K562 (cell line): ENCODE data around the gene AQP9. TPM values are rescaled to one million over a fixed set of nuclear protein-coding genes. Genes with fewer than 3 reads are reported as not detected.
A peak's percentile ranks its signal among the peaks of the same experiment; 100 is the strongest.
"Not testable (repeated sequence)": the region's sequence is repeated elsewhere in the genome, so short reads cannot be mapped to it uniquely, and the experiment has no call there.

Experiments
- ATAC-seq: fragments of 200-7000 bp; cut with Tn5 transposase; 3 replicates; pipeline ENCODE4 v1.9.1; 2020; ENCODE audit warnings: moderate library complexity
- BruUV-seq: library from RNA; stranded (reverse); fragments of 400-500 nt; replicated peaks from 2 replicates; lab custom pipeline; 2021; lab: Mats Ljungman, UMichigan
- CTCF ChIA-PET: fragments of 300-600 bp; formaldehyde crosslinking; extraction: SDS; loops from one replicate; lab custom pipeline; 2021; ENCODE audit warnings: low intra/inter-chr PET ratio; lab: Yijun Ruan, JAX
- POLR2A ChIA-PET: fragments of 300-600, 350-650 bp; sonication (Branson Sonifier 250); formaldehyde crosslinking; extraction: SDS; loops from one replicate; lab custom pipeline; 2021; ENCODE audit warnings: antibody characterized with exemption, inconsistent platforms; lab: Yijun Ruan, JAX
- DNase-seq, 4 experiments: peaks; one replicate each; pipeline versions ENCODE4 v3.0.0 to v3.0.0-alpha.2; 2011 to 2018; ENCODE audit warnings: low spot score in 3 of 4, mixed read lengths in 3 of 4; ENCODE audit errors: extremely low read depth in 1 of 4
- FAIRE-seq: peaks from 2 replicates; lab custom pipeline; 2011; peaks lifted over from hg19 to GRCh38; lab: Jason Lieb, UNC
- H2AFZ ChIP-seq: 2 replicates; pipeline ENCODE4 v1.6.0; 2011; ENCODE audit warnings: low read depth, low read length, control low read depth, inconsistent platforms
- H3K27ac ChIP-seq: fragments of 200-600 bp; 3 replicates; pipeline ENCODE4 v1.8.0; 2011; ENCODE audit warnings: low read depth, mild to moderate bottlenecking, control low read depth, inconsistent platforms, low read length, moderate library complexity, mixed read lengths; ENCODE audit errors: extremely low read depth
- H3K27me3 ChIP-seq, 2 experiments: fragments of 300-600 bp in 1 of 2; 2 replicates in 1 of 2; 3 replicates in 1 of 2; pipeline versions ENCODE4 v1.6.0 to v1.8.0; 2011; ENCODE audit warnings: inconsistent platforms in 2 of 2, low read length in 2 of 2, mild to moderate bottlenecking in 1 of 2, mixed read lengths in 1 of 2, moderate library complexity in 1 of 2; ENCODE audit not compliant: control insufficient read depth in 2 of 2, insufficient read depth in 2 of 2
- H3K36me3 ChIP-seq: fragments of 300-600 bp; 3 replicates; pipeline ENCODE4 v1.8.0; 2011; ENCODE audit warnings: mild to moderate bottlenecking, low read length, inconsistent platforms; ENCODE audit not compliant: control insufficient read depth, insufficient read depth
- H3K4me1 ChIP-seq, 2 experiments: fragments of 200-600 bp in 1 of 2; replicated peaks in 1 of 2; 2 replicates in 1 of 2; 3 replicates in 1 of 2; pipeline versions ENCODE4 v1.5.1 to v1.8.0; 2011; ENCODE audit warnings: inconsistent platforms in 2 of 2, low read length in 2 of 2, mild to moderate bottlenecking in 1 of 2, mixed read lengths in 1 of 2, moderate library complexity in 1 of 2; ENCODE audit not compliant: control insufficient read depth in 2 of 2, insufficient read depth in 2 of 2
- H3K4me2 ChIP-seq: 2 replicates; pipeline ENCODE4 v1.6.1; 2011; ENCODE audit warnings: low read length, control low read depth, inconsistent platforms, mixed read lengths; ENCODE audit not compliant: insufficient read depth
- H3K4me3 ChIP-seq: fragments of 200-600 bp; sonication (generic), shearing (Covaris generic); 2 replicates; pipeline ENCODE4 v1.5.1; 2016; ENCODE audit warnings: control low read depth, inconsistent platforms
- H3K79me2 ChIP-seq: fragments of 200-600 bp; 3 replicates; pipeline ENCODE4 v1.8.0; 2011; ENCODE audit warnings: low read length, inconsistent platforms; ENCODE audit not compliant: control insufficient read depth, insufficient read depth
- H3K9ac ChIP-seq, 2 experiments: 2 replicates each; pipeline versions ENCODE4 v1.6.0 to v1.6.1; 2011; ENCODE audit warnings: low read depth in 2 of 2, low read length in 2 of 2, control low read depth in 1 of 2, inconsistent platforms in 1 of 2, mild to moderate bottlenecking in 1 of 2, mixed read lengths in 1 of 2; ENCODE audit not compliant: insufficient read depth in 1 of 2
- H3K9me1 ChIP-seq: one replicate; pipeline ENCODE4 v1.6.0; 2011; ENCODE audit warnings: inconsistent platforms, mild to moderate bottlenecking, low read length, moderate library complexity; ENCODE audit not compliant: control insufficient read depth, insufficient read depth
- H3K9me3 ChIP-seq: replicated peaks from 2 replicates; pipeline ENCODE4 v1.5.1; 2011; ENCODE audit warnings: low read depth, low read length, inconsistent platforms; ENCODE audit not compliant: control insufficient read depth, insufficient read depth
- H4K20me1 ChIP-seq: replicated peaks from 2 replicates; pipeline ENCODE4 v1.6.1; 2011; ENCODE audit warnings: low read length, inconsistent platforms, mixed read lengths; ENCODE audit not compliant: control insufficient read depth, insufficient read depth
- CBFA2T2 ChIP-seq: fragments of 450-650 bp; conservative IDR thresholded peaks from 2 replicates; pipeline ENCODE4 v1.6.1; 2017; ENCODE audit warnings: mild to moderate bottlenecking
- CBFA2T3 ChIP-seq: fragments of 450-650 bp; IDR thresholded peaks from 2 replicates; pipeline ENCODE4 v1.6.1; 2017
- CXXC5 ChIP-seq: fragments of 250-450 bp; sonication (Bioruptor Pico); IDR thresholded peaks from 2 replicates; pipeline ENCODE4 v1.8.0; 2022; ENCODE audit warnings: inconsistent platforms, mild to moderate bottlenecking, moderate library complexity
- EP300 ChIP-seq: IDR thresholded peaks from 2 replicates; pipeline ENCODE4 v1.6.1; 2012; ENCODE audit warnings: low read length, improper control_type of control experiment
- L3MBTL2 ChIP-seq: fragments of 450-650 bp; IDR thresholded peaks from 2 replicates; pipeline ENCODE4 v1.6.1; 2016; ENCODE audit warnings: mild to moderate bottlenecking, moderate library complexity
- NFIC ChIP-seq: fragments of 450-650 bp; IDR thresholded peaks from 2 replicates; pipeline ENCODE4 v1.6.1; 2017; ENCODE audit warnings: mild to moderate bottlenecking, inconsistent platforms
- NR4A1 ChIP-seq, 2 experiments: fragments of 250-450 bp in 1 of 2; fragments of 450-650 bp in 1 of 2; sonication (Bioruptor Pico) in 1 of 2; IDR thresholded peaks; 2 replicates each; pipeline versions ENCODE4 v1.4.0 to v1.6.1; 2016 to 2020; ENCODE audit warnings: mild to moderate bottlenecking in 2 of 2, missing compliant biosample characterization in 1 of 2, missing genetic modification characterization in 1 of 2, moderate library complexity in 1 of 2
- SMARCE1 ChIP-seq: fragments of 450-650 bp; IDR thresholded peaks from 2 replicates; pipeline ENCODE4 v1.7.1; 2016; ENCODE audit warnings: mild to moderate bottlenecking
- TAL1 ChIP-seq: fragments of 450-650 bp; IDR thresholded peaks from 2 replicates; pipeline ENCODE4 v1.6.1; 2016; ENCODE audit warnings: mild to moderate bottlenecking
- WGBS: fragments of 100-300 bp; shearing (Covaris generic); methylation state at CpG from one replicate; pipeline ENCODE4 v1.1.6; 2016; ENCODE audit warnings: low coverage, mixed read lengths; ENCODE audit not compliant: insufficient coverage; ENCODE audit errors: missing lambda C conversion rate; 5-methylcytosine and 5-hydroxymethylcytosine counted together
- in situ Hi-C: fragments of 300-500 bp; cut with MboI; formaldehyde crosslinking; loops from 4 replicates; pipeline ENCODE4 v1.15.0; 2018; ENCODE audit warnings: inconsistent platforms, mixed read lengths
- intact Hi-C: fragments of 100-400 bp; cut with micrococcal nuclease; formaldehyde crosslinking; loops from 2 replicates; pipeline ENCODE4 v1.14.2; 2022
- polyA plus RNA-seq, 8 experiments: library from polyadenylated mRNA; depleted of rRNA in 4 of 8; stranded (reverse) in 5 of 8; unstranded in 3 of 8; fragments of >200 nt; fragmentation: Nextera tagmentation in 2 of 8; fragmentation: Illumina TruSeq in 1 of 8; extraction: Ambion mirVana in 2 of 8; extraction: Trizol in 1 of 8; gene quantifications; 2 replicates each; pipeline versions ENCODE4 v1.2.1 to v1.2.3, GENCODE V29; 2011 to 2014; ENCODE audit warnings: inconsistent platforms in 1 of 8, missing spikeins in 1 of 8
- total RNA-seq, 7 experiments: library from RNA; depleted of rRNA in 6 of 7; stranded (reverse); fragments of >200 nt in 6 of 7; fragmentation: Illumina TruSeq in 2 of 7; extraction: Trizol in 2 of 7; gene quantifications; 2 replicates each; pipeline versions ENCODE4 v1.2.1 to v1.2.3, GENCODE V29; 2011 to 2021; ENCODE audit warnings: low replicate concordance in 1 of 7
- TF ChIP-seq, protein P1 (sequence below), 2 experiments: fragments of 450-650 bp; IDR thresholded peaks; 2 replicates each; pipeline ENCODE4 v1.6.1; 2016; ENCODE audit warnings: mild to moderate bottlenecking in 2 of 2, borderline replicate concordance in 1 of 2, low read depth in 1 of 2, moderate library complexity in 1 of 2

Gene AQP9
- total and polyA plus RNA-seq, 9 of the 15 experiments (the other 6 are each of a cell fraction or from before 2014, with no cell fraction given): 0.04 to 0.33 (median 0.07) TPM; not detected in 4

DNA sequence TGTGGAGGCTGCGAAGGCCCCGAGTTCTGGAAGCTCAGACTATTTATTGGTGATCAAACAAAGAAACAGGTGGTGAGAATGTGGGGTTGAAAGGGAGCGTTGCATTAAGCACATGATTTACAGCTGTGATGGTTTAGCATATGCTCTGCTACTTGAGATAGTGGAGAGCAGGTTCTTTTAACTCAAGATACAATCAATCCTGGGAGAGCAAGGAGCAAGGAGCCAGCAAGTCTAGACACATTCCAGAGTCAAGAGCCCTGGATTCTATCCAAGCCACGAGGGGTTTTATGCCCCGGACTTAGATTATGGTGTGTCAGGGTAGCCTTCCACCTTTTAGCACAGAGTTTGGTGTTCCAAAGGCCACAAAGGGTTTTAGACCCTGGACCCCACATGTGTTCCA, 24.8 kb upstream of the AQP9 start:
- H3K27ac ChIP-seq: peak overlapping the region; percentile 90; the same call in 2 of the 3 replicates
- POLR2A ChIA-PET: interaction anchor here (1.4 kb wide), 1 partner anchor 10 kb away, joined by 4 read pairs; no protein-coding TSS in a partner anchor
- 27% methylated on average over 5 of the region's 5 CpGs for WGBS
- H3K36me3 ChIP-seq; CTCF ChIA-PET; H3K4me2 ChIP-seq; H4K20me1 ChIP-seq; H3K9me3 ChIP-seq; BruUV-seq; H3K27me3 ChIP-seq; ATAC-seq; DNase-seq; H3K79me2 ChIP-seq; H3K4me3 ChIP-seq; intact Hi-C loops; FAIRE-seq; H3K9ac ChIP-seq; H3K9me1 ChIP-seq; TF ChIP-seq NR4A1 (CRISPR knock-in tag; IDR thresholded peaks at IDR 0.05): not testable (repeated sequence)
- peak overlapping the region; percentile 78; the same call in 1 of the 2 replicates for H2AFZ ChIP-seq
- H3K4me1 ChIP-seq: peaks cover 23 to 74% of the 10 kb centered on the region in 2 experiments
- in situ Hi-C loops: loop anchor here (5.0 kb wide), 1 partner anchor 36 kb away; no protein-coding TSS in a partner anchor
- TF ChIP-seq CXXC5 (CRISPR knock-in tag) (peak; percentile 81), EP300 (peak; percentile 52; the same call in 1 of the 2 replicates), CBFA2T2 (peak; percentile 74), NR4A1 (tag; IDR thresholded peaks at IDR 0.05) (peak; percentile 44; the same call in 1 of the 2 replicates), L3MBTL2 (peak; percentile 77), TAL1 (peak; percentile 78), CBFA2T3 (peak; percentile 74), NFIC (peak; percentile 66), SMARCE1 (peak; percentile 63; the same call in 1 of the 2 replicates)
- TF ChIP-seq, protein P1, sequence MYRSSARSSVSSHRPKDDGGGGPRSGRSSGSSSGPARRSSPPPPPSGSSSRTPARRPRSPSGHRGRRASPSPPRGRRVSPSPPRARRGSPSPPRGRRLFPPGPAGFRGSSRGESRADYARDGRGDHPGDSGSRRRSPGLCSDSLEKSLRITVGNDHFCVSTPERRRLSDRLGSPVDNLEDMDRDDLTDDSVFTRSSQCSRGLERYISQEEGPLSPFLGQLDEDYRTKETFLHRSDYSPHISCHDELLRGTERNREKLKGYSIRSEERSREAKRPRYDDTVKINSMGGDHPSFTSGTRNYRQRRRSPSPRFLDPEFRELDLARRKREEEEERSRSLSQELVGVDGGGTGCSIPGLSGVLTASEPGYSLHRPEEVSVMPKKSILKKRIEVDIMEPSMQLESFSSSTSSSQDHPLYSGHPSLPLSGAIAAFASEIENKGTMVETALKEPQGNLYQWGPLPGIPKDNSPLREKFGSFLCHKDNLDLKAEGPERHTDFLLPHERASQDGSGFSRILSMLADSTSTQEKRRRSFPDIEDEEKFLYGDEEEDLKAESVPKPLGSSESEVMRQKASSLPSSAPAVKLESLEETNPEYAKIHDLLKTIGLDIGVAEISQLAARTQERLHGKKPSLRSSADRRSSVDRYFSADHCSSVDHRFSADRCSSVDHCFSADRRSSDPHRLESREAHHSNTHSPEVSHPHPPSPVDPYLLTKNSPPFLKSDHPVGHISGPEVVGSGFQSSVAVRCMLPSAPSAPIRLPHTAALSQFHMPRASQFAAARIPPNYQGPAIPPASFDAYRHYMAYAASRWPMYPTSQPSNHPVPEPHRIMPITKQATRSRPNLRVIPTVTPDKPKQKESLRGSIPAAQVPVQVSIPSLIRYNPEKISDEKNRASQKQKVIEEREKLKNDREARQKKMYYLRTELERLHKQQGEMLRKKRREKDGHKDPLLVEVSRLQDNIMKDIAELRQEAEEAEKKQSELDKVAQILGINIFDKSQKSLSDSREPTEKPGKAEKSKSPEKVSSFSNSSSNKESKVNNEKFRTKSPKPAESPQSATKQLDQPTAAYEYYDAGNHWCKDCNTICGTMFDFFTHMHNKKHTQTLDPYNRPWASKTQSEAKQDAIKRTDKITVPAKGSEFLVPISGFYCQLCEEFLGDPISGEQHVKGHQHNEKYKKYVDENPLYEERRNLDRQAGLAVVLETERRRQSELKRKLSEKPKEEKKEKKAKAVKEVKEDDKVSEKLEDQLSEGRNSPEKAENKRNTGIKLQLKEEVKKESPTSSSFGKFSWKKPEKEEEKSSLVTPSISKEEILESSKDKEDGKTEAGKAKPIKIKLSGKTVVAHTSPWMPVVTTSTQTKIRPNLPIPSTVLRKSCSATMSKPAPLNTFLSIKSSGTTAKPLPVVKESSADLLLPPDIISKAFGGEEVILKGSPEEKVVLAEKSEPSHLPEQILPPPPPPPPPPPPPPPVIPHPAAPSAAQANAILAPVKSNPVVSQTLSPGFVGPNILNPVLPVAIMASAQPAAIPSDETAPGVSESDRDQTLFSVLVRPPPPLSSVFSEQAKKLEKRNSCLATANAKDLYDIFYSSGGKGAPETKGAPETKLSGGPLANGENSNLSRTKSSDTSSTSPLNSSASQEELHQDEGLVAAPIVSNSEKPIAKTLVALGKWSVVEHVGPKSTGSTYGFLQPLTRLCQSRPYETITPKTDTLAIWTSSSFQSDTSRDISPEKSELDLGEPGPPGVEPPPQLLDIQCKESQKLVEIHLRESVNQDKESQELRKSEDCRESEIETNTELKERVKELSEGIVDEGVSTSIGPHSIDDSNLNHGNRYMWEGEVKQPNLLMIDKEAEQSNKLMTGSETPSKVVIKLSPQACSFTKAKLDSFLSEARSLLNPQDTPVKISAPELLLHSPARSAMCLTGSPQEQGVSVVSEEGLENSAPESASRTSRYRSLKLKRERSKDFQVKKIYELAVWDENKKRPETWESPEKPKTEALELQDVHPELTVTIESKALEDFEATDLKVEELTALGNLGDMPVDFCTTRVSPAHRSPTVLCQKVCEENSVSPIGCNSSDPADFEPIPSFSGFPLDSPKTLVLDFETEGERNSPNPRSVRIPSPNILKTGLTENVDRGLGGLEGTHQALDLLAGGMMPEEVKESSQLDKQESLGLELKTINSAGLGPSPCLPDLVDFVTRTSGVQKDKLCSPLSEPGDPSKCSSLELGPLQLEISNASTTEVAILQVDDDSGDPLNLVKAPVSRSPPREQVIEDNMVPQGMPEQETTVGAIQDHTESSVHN (IDR thresholded peaks at IDR 0.05; ENCODE audit: borderline replicate concordance in 1 of 2, low read depth in 1 of 2): peak in 1 of 2 experiments; percentile 53; a peak in 1 of 4 replicates
